ENCODE measurements around the gene METAP1. TPM values are rescaled to one million over a fixed set of nuclear protein-coding genes. Genes with fewer than 3 reads are reported as not detected.

Gene METAP1
- total and polyA plus RNA-seq, 2 experiments from 2014 or later: 64.1 to 122 TPM

DNA sequence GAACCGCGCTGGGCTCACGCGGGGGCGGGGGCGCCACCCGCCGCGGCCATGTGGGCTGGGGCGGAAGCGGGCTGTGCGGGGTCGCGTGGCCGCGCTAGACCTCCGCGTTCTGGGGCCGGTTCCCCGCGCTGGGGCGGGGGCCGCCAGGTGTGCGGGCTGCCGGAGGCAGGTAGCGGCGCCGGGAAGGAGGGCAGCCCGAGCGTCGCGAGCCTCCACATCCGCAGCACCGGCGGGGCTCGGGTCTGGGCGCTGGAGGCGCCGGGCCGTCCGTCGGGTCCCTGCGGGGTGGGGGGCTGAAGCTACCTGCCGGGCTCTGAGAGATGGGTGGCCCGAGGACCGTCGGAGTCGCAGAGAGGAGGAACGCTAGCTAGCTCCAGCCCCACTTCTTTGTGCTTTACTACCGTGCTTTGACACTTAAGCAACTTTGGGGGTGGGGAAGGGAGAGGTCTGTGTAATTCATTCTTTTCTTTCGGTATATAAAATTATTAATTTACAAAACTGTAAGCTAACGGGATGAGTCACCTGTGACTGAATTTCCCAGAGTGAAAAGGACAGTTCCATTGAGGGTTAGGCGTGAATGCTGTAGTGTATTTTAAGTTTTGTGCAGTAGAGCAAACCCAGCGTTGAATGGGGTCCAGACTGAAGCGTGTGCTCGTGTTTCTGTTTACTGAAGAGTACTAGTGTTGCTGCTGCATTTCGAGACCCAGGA lies 689 bp downstream of the METAP1 start:
- peak overlapping the region; percentile 86 for H3K4me3 Mint-ChIP-seq
- H3K9me2 ChIP-seq (ENCODE audit: insufficient read depth): 0 out of 2 replicates have a peak, but pooled peaks cover 2% of the 10 kb centered on the region
- DNase-seq (ENCODE audit: low spot score): no peak
- peaks cover 7% of the 10 kb centered on the region for H3K27me3 Mint-ChIP-seq (ENCODE audit: insufficient read depth, low read depth, poor library complexity)
- peaks cover 11% of the 10 kb centered on the region; the same call in 2 of the 3 replicates for H3K36me3 Mint-ChIP-seq (ENCODE audit: low read depth)
- TF ChIP-seq ZNF114 (CRISPR knock-in tag; IDR thresholded peaks at IDR 0.05) (no peak), POLR2AphosphoS5 (IDR thresholded peaks at IDR 0.05; ENCODE audit: low read depth) (no peak), STAT1 (IDR thresholded peaks at IDR 0.05; ENCODE audit: unreplicated experiment) (no peak), CTCF (conservative IDR thresholded peaks at IDR 0.05; ENCODE audit: low read depth in 2 of 2) (no peak), ZNF331 (CRISPR knock-in tag; IDR thresholded peaks at IDR 0.05; ENCODE audit: low read depth) (no peak), CREB1 (CRISPR knock-in tag; IDR thresholded peaks at IDR 0.05; ENCODE audit: low read depth) (no peak), JUNB (IDR thresholded peaks at IDR 0.05; ENCODE audit: unreplicated experiment) (no peak), ZNF462 (CRISPR knock-in tag; IDR thresholded peaks at IDR 0.05) (no peak)
- TF ChIP-seq, protein P1, sequence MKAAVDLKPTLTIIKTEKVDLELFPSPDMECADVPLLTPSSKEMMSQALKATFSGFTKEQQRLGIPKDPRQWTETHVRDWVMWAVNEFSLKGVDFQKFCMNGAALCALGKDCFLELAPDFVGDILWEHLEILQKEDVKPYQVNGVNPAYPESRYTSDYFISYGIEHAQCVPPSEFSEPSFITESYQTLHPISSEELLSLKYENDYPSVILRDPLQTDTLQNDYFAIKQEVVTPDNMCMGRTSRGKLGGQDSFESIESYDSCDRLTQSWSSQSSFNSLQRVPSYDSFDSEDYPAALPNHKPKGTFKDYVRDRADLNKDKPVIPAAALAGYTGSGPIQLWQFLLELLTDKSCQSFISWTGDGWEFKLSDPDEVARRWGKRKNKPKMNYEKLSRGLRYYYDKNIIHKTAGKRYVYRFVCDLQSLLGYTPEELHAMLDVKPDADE (IDR thresholded peaks at IDR 0.05): no peak
- peaks cover 52% of the 10 kb centered on the region for H3K79me2 ChIP-seq (replicated peaks; ENCODE audit: insufficient read depth)
- no peak overlapping the region for H2AFZ ChIP-seq
- peaks cover 41% of the 10 kb centered on the region for H4K20me1 ChIP-seq (replicated peaks; ENCODE audit: insufficient read depth)
- H3K27ac Mint-ChIP-seq: peak overlapping the region; percentile 51
- H3K4me1 ChIP-seq (ENCODE audit: insufficient read depth): peaks cover 32% of the 10 kb centered on the region
- H3F3A ChIP-seq (replicated peaks; ENCODE audit: low read depth): no peaks in the 10 kb centered on the region; the same call in 1 of the 2 replicates
- peaks cover 37% of the 10 kb centered on the region for H3K4me1 Mint-ChIP-seq
- H3K27me3 ChIP-seq (ENCODE audit: insufficient read depth): no peaks in the 10 kb centered on the region
- peak overlapping the region; percentile 98 for H3K4me2 ChIP-seq
- peak overlapping the region; percentile 97 for H3K4me3 ChIP-seq
- ATAC-seq: peak; percentile 55
- H3K36me3 ChIP-seq (ENCODE audit: insufficient read depth): no peaks in the 10 kb centered on the region
- H3K27ac ChIP-seq (ENCODE audit: low read depth): peak overlapping the region; percentile 91
- peaks cover 15% of the 10 kb centered on the region; the same call in 2 of the 3 replicates for H3K9me3 Mint-ChIP-seq

Data from GM23338 (cell line).